NT2/D1 (cell line): ENCODE measurements around the gene RGS14.

Experiments
- YY1 ChIP-seq: IDR thresholded peaks from 2 replicates; pipeline ENCODE4 v1.6.1; 2011; ENCODE audit not compliant: insufficient read length, insufficient read depth
- ZNF274 ChIP-seq: IDR thresholded peaks from 2 replicates; pipeline ENCODE4 v1.6.1; 2011; ENCODE audit warnings: mild to moderate bottlenecking, low read depth, low read length

DNA sequence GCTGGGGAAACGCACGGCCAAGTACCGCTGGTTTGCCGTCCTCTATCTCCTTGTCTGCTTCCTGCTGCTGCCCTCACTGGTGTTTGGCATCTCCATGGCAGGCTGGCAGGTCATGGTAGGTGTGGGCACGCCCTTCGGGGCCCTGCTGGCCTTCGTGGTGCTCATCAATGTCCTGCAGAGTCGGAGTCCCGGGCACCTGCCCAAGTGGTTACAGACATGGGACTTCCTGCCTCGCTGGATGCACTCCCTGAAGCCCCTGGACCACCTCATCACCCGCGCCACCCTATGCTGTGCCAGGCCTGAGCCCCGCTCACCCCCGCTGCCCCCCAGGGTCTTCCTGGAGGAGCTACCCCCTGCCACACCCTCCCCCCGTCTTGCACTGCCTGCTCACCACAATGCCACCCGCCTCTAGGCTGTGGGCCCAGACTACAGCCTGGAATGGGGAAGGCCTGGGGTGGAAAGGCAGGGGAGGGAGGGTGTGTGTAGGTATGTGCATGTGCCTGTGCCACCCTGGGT is 40.2 kb downstream of the RGS14 start:
- TF ChIP-seq ZNF274 (no peak), YY1 (no peak)
